Body of pancreas (tissue), 4 donors: ENCODE data around the gene IL6R.

Experiments
- CTCF ChIP-seq, 7 experiments: fragments of 450-650 bp in 4 of 7; fragments of 200-600 bp in 3 of 7; sonication (generic) in 3 of 7; IDR thresholded peaks; one replicate each; pipeline ENCODE4 v1.5.1; 2016 to 2019; ENCODE audit warnings: antibody characterized with exemption in 7 of 7
- POLR2A ChIP-seq, 3 donors: fragments of 450-650 bp; IDR thresholded peaks; one replicate each; pipeline ENCODE4 v1.6.1; 2016; ENCODE audit warnings: antibody characterized with exemption in 3 of 3, mild to moderate bottlenecking in 2 of 3

- TF ChIP-seq CTCF (IDR thresholded peaks at IDR 0.05) (no peak), POLR2A (IDR thresholded peaks at IDR 0.05) (no peak)
Measured at GRCh38 chr1:154463512-154463990, 58.4 kb downstream of the IL6R start.
